Measurements from ENCODE around the gene NOS1AP. TPM values are rescaled to one million over a fixed set of nuclear protein-coding genes. Genes with fewer than 3 reads are reported as not detected.

NOS1AP gene
- polyA plus RNA-seq, 1 donor: 2.7 TPM

DNA sequence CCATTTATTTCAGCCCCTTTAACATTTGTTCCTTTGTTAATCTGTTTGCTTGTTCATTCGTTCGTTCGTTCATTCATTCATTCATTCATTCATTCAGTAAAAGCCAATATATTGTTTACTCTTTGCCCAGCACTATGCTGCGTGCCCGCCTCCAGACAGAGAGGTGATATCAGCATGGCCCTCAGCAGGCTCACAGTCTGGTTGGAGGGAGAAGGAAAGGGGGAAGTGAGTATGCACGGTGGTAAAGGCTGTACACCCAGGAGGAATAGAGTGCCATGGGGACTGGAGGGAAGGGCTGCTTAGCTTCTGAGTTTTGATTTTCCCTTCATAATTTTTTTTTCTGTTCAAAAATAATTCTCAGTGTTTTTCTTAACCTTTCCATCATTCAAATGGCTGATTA is 144.7 kb downstream of the NOS1AP start:
- WGBS (ENCODE audit: insufficient coverage, low lambda C conversion rate): 90% methylated on average over 2 of the region's 6 CpGs
- Histone ChIP-seq H3K4me3 (ENCODE audit: low read length) (no peak overlapping the region), H3K27me3 (ENCODE audit: control insufficient read depth, insufficient read depth, low read length) (no peaks in the 10 kb centered on the region), H3K4me1 (ENCODE audit: control insufficient read depth, insufficient read depth, low read length) (peaks cover 12% of the 10 kb centered on the region), H3K9me3 (ENCODE audit: control insufficient read depth, low read depth, low read length) (no peaks in the 10 kb centered on the region), H3K27ac (ENCODE audit: low read length) (no peak overlapping the region), H3K36me3 (ENCODE audit: control insufficient read depth, insufficient read depth, low read length) (no peaks in the 10 kb centered on the region)
- no peak for DNase-seq

DNA sequence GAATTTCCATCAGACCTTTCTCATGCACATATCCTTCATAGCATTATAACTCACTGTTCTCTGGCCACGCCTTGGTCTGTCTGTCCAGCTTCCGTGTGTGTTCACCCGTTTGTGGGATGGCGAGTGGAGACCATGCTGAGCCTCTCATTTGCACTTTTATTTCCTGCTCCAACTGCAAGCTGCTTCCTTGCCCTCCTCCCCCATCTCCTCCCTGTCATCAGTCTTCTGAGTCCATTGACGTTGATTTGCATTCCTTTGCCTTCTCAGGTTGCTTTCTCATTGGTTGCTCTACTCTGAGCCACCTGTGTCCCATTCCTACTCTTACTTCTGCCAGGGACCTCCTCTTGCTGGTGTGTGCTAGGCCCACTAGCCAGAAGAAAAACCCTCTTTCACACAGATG is 146.4 kb downstream of the NOS1AP start:
- H3K36me3 ChIP-seq (ENCODE audit: control insufficient read depth, insufficient read depth, low read length): no peaks in the 10 kb centered on the region
- WGBS (ENCODE audit: insufficient coverage, low lambda C conversion rate): 62% methylated on average over 4 of the region's 5 CpGs
- no peaks in the 10 kb centered on the region for H3K9me3 ChIP-seq (ENCODE audit: control insufficient read depth, low read depth, low read length)
- H3K27ac ChIP-seq (ENCODE audit: low read length): no peak overlapping the region
- no peaks in the 10 kb centered on the region for H3K27me3 ChIP-seq (ENCODE audit: control insufficient read depth, insufficient read depth, low read length)
- no peak overlapping the region for H3K4me3 ChIP-seq (ENCODE audit: low read length)
- DNase-seq: peak in 1 of 2 donors; percentile 29
- peaks cover 12% of the 10 kb centered on the region for H3K4me1 ChIP-seq (ENCODE audit: control insufficient read depth, insufficient read depth, low read length)

DNA sequence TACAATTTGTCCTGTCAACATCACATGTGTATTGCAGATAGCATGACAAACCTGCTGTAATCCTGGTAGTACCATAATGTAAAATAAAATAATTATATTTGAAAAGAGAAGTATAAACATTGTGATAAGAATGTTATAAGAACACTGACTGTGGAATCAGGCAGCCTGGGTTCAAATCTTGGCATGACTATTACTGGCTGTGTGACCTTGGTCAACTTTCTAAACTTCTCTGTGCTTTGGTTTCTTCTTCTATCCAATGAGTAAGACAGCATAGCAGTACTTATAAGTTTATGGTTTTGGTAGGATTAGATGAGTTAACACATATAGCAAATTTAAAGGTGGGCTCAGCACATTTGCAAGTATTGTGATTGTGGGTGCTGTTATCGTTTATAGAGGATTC is 147.1 kb downstream of the NOS1AP start:
- Histone ChIP-seq H3K27me3 (ENCODE audit: control insufficient read depth, insufficient read depth, low read length) (no peaks in the 10 kb centered on the region), H3K9me3 (ENCODE audit: control insufficient read depth, low read depth, low read length) (no peaks in the 10 kb centered on the region), H3K36me3 (ENCODE audit: control insufficient read depth, insufficient read depth, low read length) (no peaks in the 10 kb centered on the region), H3K4me1 (ENCODE audit: control insufficient read depth, insufficient read depth, low read length) (peaks cover 12% of the 10 kb centered on the region), H3K27ac (ENCODE audit: low read length) (no peak overlapping the region), H3K4me3 (ENCODE audit: low read length) (no peak overlapping the region)
- WGBS (ENCODE audit: insufficient coverage, low lambda C conversion rate): no CpG with 5 or more reads among the region's 1 CpG
- DNase-seq: no peak

DNA sequence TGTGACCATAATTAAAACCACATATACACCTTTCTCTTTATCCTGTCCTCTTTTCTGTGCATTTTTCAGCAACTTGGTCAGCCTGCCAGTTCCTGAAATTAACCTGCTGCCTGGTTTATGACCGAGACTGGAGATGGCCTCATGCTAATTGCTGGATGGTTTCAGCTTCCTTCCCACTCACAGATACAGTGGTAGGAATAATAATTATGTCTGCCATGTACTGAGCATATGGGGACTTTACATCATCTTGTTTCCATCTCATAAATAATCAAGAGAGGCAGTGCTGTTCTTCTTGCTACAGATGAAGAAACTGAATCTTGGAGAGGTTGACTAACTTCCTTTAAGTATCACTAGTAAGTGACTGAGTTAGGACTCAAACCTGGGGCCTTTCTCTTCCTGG is 148.2 kb downstream of the NOS1AP start:
- Histone ChIP-seq H3K36me3 (ENCODE audit: control insufficient read depth, insufficient read depth, low read length) (no peaks in the 10 kb centered on the region), H3K4me3 (ENCODE audit: low read length) (no peak overlapping the region), H3K4me1 (ENCODE audit: control insufficient read depth, insufficient read depth, low read length) (peaks cover 9% of the 10 kb centered on the region), H3K27ac (ENCODE audit: low read length) (peak overlapping the region; percentile 4), H3K27me3 (ENCODE audit: control insufficient read depth, insufficient read depth, low read length) (no peaks in the 10 kb centered on the region), H3K9me3 (ENCODE audit: control insufficient read depth, low read depth, low read length) (no peaks in the 10 kb centered on the region)
- DNase-seq: peak in 1 of 2 donors; percentile 54
- WGBS (ENCODE audit: insufficient coverage, low lambda C conversion rate): 40% methylated on average over 1 of the region's 1 CpG

DNA sequence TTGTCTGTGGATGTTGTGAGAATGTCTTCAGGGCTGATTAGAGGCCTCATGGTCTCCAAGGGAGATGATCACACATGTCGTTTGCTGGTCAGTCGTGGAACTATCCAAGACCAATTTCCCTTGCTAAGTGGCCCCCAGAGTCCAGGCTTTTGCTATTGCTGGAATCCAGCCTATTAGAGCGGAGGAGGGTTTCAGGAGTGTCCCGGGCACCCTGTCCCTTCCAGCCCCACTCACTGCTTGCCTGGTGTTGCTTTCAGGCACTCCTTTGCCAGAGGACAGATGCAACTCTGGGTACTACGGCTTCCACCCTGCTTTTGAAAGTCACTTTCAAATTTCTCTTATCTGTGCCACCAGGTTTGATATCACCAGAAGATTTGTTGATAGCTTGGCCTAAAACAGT is 149.1 kb downstream of the NOS1AP start:
- Histone ChIP-seq H3K36me3 (ENCODE audit: control insufficient read depth, insufficient read depth, low read length) (no peaks in the 10 kb centered on the region), H3K27me3 (ENCODE audit: control insufficient read depth, insufficient read depth, low read length) (no peaks in the 10 kb centered on the region), H3K4me1 (ENCODE audit: control insufficient read depth, insufficient read depth, low read length) (peaks cover 1% of the 10 kb centered on the region), H3K27ac (ENCODE audit: low read length) (no peak overlapping the region), H3K4me3 (ENCODE audit: low read length) (no peak overlapping the region), H3K9me3 (ENCODE audit: control insufficient read depth, low read depth, low read length) (no peaks in the 10 kb centered on the region)
- DNase-seq: no peak
- WGBS (ENCODE audit: insufficient coverage, low lambda C conversion rate): no CpG with 5 or more reads among the region's 5 CpGs

DNA sequence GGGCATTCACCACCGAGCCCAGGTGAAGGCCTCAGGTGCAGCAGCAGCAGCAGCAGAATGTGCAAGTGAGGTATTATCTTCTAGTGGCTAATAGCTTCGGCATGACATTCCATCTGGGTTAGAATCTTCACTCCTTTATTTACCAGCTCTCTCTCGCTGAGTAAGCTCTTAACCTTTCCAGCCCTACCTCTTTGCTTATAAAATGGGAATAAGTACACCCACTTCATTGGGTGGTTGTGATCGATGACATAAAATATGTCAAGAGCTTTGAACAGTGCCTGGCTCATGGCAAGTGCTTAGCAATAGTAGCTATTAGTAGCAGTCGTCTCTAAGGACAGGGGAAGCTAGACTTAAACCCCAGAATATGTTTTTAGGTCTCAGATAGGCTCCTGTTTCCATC is 149.5 kb downstream of the NOS1AP start:
- WGBS (ENCODE audit: insufficient coverage, low lambda C conversion rate): no CpG with 5 or more reads among the region's 5 CpGs
- H3K4me1 ChIP-seq (ENCODE audit: control insufficient read depth, insufficient read depth, low read length): no peaks in the 10 kb centered on the region

DNA sequence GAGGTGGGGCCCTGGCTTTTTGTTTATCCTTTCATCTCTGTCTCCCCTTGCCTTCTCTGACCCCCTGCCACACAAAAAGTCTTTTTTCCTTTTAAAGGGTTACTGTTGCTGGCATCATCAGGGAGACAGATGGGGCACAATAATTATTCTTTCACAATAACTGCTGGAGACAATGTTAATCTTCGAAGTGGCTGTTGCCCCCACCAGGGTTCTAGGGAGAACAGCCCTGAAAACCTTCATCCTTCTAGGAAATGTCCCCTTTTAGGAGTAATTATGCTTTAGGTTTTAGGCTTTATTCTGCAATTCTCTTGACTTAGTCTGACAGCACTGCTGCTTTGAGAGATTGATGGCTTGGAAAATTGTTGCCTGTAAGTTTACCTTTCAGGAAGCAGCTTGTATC is 150.0 kb downstream of the NOS1AP start:
- WGBS (ENCODE audit: insufficient coverage, low lambda C conversion rate): no CpG with 5 or more reads among the region's 1 CpG
- Histone ChIP-seq H3K4me1 (ENCODE audit: control insufficient read depth, insufficient read depth, low read length) (no peaks in the 10 kb centered on the region), H3K27ac (ENCODE audit: low read length) (no peak overlapping the region)

More for the DNA sequence above, 149.5 kb downstream of the NOS1AP start:
- Histone ChIP-seq H3K27ac (ENCODE audit: low read length) (no peak overlapping the region), H3K4me3 (ENCODE audit: low read length) (no peak overlapping the region), H3K36me3 (ENCODE audit: control insufficient read depth, insufficient read depth, low read length) (no peaks in the 10 kb centered on the region), H3K27me3 (ENCODE audit: control insufficient read depth, insufficient read depth, low read length) (no peaks in the 10 kb centered on the region), H3K9me3 (ENCODE audit: control insufficient read depth, low read depth, low read length) (no peaks in the 10 kb centered on the region)
- no peak for DNase-seq

DNA sequence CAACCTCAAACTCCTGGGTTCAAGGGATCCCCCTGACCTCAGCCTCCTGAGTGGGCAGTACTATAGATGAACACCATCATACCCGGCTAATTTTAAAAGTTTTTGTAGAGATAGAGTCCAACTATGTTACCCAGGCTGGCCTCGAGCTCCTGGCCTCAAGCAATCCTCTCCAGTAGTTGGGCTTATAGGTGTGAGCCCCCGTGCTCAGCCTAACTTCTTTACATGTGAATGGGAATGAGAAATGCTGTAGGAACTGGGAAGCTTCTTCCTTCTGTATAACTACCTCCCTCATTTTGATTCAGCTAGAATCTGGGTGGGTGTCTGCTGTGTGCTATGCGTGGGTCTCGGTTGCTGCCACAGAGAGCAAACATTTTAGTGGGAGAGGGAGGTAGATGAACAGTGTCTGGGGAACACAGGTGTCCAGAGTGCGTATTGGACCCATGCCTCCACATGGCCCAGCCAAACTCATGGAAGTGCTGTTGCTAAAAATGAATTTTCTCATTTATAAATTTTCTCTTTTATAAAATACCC is 150.6 kb downstream of the NOS1AP start:
- DNase-seq: no peak
- H3K36me3 ChIP-seq (ENCODE audit: control insufficient read depth, insufficient read depth, low read length): no peaks in the 10 kb centered on the region
- no peaks in the 10 kb centered on the region for H3K4me1 ChIP-seq (ENCODE audit: control insufficient read depth, insufficient read depth, low read length)
- WGBS (ENCODE audit: insufficient coverage, low lambda C conversion rate): 100% methylated on average over 1 of the region's 6 CpGs
- H3K4me3 ChIP-seq (ENCODE audit: low read length): no peak overlapping the region
- no peaks in the 10 kb centered on the region for H3K27me3 ChIP-seq (ENCODE audit: control insufficient read depth, insufficient read depth, low read length)
- H3K9me3 ChIP-seq (ENCODE audit: control insufficient read depth, low read depth, low read length): no peaks in the 10 kb centered on the region
- no peak overlapping the region for H3K27ac ChIP-seq (ENCODE audit: low read length)

More for the DNA sequence above, 150.0 kb downstream of the NOS1AP start:
- H3K36me3 ChIP-seq (ENCODE audit: control insufficient read depth, insufficient read depth, low read length): no peaks in the 10 kb centered on the region
- H3K9me3 ChIP-seq (ENCODE audit: control insufficient read depth, low read depth, low read length): no peaks in the 10 kb centered on the region
- H3K27me3 ChIP-seq (ENCODE audit: control insufficient read depth, insufficient read depth, low read length): no peaks in the 10 kb centered on the region
- DNase-seq: no peak
- no peak overlapping the region for H3K4me3 ChIP-seq (ENCODE audit: low read length)

DNA sequence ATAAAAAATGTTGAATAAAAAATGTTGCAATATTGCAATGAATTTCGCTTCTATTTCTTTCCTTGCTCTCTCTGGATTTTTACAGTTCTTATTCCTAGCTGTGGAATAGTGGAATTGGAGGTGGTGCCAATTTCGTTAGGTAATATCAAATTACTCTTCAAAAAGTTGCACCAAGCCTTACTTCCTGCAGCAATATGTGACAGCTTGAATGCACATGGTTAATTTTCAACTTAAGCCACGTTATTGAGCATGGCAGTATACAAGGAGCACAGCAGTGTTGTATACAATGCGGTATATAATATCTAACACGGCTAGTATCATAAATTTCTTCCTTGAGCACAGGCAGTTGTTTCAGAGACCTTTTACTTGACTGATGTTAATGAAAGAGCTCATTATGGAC is 152.5 kb downstream of the NOS1AP start:
- 100% methylated on average over 1 of the region's 5 CpGs for WGBS (ENCODE audit: insufficient coverage, low lambda C conversion rate)
- no peak overlapping the region for H3K27ac ChIP-seq (ENCODE audit: low read length)
- no peaks in the 10 kb centered on the region for H3K27me3 ChIP-seq (ENCODE audit: control insufficient read depth, insufficient read depth, low read length)
- H3K4me1 ChIP-seq (ENCODE audit: control insufficient read depth, insufficient read depth, low read length): no peaks in the 10 kb centered on the region
- H3K36me3 ChIP-seq (ENCODE audit: control insufficient read depth, insufficient read depth, low read length): no peaks in the 10 kb centered on the region
- no peak for DNase-seq
- H3K4me3 ChIP-seq (ENCODE audit: low read length): no peak overlapping the region
- no peaks in the 10 kb centered on the region for H3K9me3 ChIP-seq (ENCODE audit: control insufficient read depth, low read depth, low read length)

DNA sequence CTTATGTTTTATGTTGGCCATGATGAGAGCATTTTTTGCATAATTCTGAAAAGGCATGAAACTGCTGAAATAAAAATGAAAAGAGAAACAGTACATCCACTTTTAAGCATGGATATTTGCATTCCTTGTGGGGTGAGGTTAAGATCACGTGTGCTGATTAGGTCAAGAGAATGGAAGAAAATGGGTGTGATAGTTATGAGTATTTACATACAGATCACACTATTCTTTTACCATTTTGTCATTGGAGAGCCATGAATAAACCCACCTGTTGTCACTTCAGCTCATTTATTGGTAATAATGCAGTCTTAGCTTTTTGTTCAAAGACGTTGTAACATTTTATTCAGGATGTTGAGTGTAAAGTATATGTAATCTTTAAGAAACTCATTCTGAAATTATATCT is 153.2 kb downstream of the NOS1AP start:
- H3K4me1 ChIP-seq (ENCODE audit: control insufficient read depth, insufficient read depth, low read length): no peaks in the 10 kb centered on the region
- 67% methylated on average over 1 of the region's 2 CpGs for WGBS (ENCODE audit: insufficient coverage, low lambda C conversion rate)
- no peak overlapping the region for H3K27ac ChIP-seq (ENCODE audit: low read length)
- no peaks in the 10 kb centered on the region for H3K27me3 ChIP-seq (ENCODE audit: control insufficient read depth, insufficient read depth, low read length)
- H3K9me3 ChIP-seq (ENCODE audit: control insufficient read depth, low read depth, low read length): no peaks in the 10 kb centered on the region
- H3K4me3 ChIP-seq (ENCODE audit: low read length): no peak overlapping the region
- DNase-seq: no peak
- H3K36me3 ChIP-seq (ENCODE audit: control insufficient read depth, insufficient read depth, low read length): no peaks in the 10 kb centered on the region

DNA sequence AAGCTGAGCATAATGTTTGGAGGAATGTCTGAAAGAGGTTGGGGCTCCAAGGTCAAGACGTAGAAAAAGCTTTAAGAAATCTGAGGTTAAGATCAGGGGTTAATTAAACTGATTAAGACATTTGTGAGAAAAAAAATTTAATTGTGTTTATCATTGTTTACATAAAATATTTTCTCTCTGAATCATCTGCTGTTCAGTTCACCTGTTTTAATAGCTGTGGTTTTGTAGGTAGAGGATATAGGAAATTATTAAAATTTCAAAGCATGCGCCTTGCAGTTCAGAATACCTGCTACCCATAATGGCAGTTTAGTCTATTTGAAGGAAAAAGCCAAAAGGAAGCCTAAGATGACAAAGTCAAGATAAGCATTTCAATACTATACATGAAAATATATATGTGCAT is 154.0 kb downstream of the NOS1AP start:
- H3K36me3 ChIP-seq (ENCODE audit: control insufficient read depth, insufficient read depth, low read length): no peaks in the 10 kb centered on the region
- no peaks in the 10 kb centered on the region for H3K27me3 ChIP-seq (ENCODE audit: control insufficient read depth, insufficient read depth, low read length)
- 92% methylated on average over 2 of the region's 2 CpGs for WGBS (ENCODE audit: insufficient coverage, low lambda C conversion rate)
- H3K27ac ChIP-seq (ENCODE audit: low read length): no peak overlapping the region
- H3K4me3 ChIP-seq (ENCODE audit: low read length): no peak overlapping the region
- H3K4me1 ChIP-seq (ENCODE audit: control insufficient read depth, insufficient read depth, low read length): no peaks in the 10 kb centered on the region
- no peak for DNase-seq
- no peaks in the 10 kb centered on the region for H3K9me3 ChIP-seq (ENCODE audit: control insufficient read depth, low read depth, low read length)
